NT2/D1 (cell line): Measurements from ENCODE around the gene APOE.

Experiments used
- SUZ12 ChIP-seq: IDR thresholded peaks from 2 replicates; pipeline ENCODE4 v1.6.1; 2011; ENCODE audit not compliant: insufficient read length, insufficient read depth; ENCODE audit errors: extremely low read depth
- YY1 ChIP-seq: IDR thresholded peaks from 2 replicates; pipeline ENCODE4 v1.6.1; 2011; ENCODE audit not compliant: insufficient read length, insufficient read depth
- ZNF274 ChIP-seq: IDR thresholded peaks from 2 replicates; pipeline ENCODE4 v1.6.1; 2011; ENCODE audit warnings: mild to moderate bottlenecking, low read depth, low read length

GRCh38 chr19:44892932-44893331 lies 12.7 kb upstream of the APOE start:
- no peak for TF ChIP-seq YY1
- TF ChIP-seq SUZ12: no peak
- no peak for TF ChIP-seq ZNF274
